ENCODE results near the gene TMEM202.

DNA sequence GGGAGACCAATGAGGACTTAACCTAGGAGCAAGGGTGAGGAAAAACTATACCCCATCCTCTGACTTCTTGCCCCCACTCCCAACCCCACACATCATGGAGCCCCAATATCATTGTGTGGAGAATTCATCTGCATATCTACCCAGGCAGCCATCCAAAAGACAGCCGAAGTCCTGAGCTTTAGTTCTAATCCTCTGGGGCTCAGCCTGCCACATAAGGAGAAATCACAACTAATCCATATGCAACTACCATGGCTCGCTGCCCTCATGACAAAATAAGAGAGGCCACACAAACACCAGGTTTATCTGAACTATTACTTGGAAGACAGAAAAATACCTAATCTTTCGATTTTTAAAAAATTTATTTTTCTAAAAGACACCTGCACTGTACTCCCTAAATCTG, 40.0 kb upstream of the TMEM202 start:
- TF ChIP-seq, protein P1, sequence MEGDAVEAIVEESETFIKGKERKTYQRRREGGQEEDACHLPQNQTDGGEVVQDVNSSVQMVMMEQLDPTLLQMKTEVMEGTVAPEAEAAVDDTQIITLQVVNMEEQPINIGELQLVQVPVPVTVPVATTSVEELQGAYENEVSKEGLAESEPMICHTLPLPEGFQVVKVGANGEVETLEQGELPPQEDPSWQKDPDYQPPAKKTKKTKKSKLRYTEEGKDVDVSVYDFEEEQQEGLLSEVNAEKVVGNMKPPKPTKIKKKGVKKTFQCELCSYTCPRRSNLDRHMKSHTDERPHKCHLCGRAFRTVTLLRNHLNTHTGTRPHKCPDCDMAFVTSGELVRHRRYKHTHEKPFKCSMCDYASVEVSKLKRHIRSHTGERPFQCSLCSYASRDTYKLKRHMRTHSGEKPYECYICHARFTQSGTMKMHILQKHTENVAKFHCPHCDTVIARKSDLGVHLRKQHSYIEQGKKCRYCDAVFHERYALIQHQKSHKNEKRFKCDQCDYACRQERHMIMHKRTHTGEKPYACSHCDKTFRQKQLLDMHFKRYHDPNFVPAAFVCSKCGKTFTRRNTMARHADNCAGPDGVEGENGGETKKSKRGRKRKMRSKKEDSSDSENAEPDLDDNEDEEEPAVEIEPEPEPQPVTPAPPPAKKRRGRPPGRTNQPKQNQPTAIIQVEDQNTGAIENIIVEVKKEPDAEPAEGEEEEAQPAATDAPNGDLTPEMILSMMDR (IDR thresholded peaks at IDR 0.05) = no peak
- no peak for TF ChIP-seq POLR2A (IDR thresholded peaks at IDR 0.05)

All from adrenal gland (tissue), 5 donors.